Measurements from ENCODE around the gene ZNF37A.

The ZNF37A gene

GRCh38 chr10:38102880-38103279 is 8.7 kb downstream of the ZNF37A start:
- Histone ChIP-seq H3K27me3 (replicated peaks; ENCODE audit: control insufficient read depth, insufficient read depth, low read length) (no peaks in the 10 kb centered on the region), H3K4me3 (replicated peaks; ENCODE audit: low read depth, low read length) (no peak overlapping the region), H3K36me3 (ENCODE audit: control insufficient read depth, insufficient read depth, low read length) (peaks cover 2% of the 10 kb centered on the region)
- DNase-seq (ENCODE audit: extremely low read depth, insufficient read length) = no peak
- TF ChIP-seq, protein P1, sequence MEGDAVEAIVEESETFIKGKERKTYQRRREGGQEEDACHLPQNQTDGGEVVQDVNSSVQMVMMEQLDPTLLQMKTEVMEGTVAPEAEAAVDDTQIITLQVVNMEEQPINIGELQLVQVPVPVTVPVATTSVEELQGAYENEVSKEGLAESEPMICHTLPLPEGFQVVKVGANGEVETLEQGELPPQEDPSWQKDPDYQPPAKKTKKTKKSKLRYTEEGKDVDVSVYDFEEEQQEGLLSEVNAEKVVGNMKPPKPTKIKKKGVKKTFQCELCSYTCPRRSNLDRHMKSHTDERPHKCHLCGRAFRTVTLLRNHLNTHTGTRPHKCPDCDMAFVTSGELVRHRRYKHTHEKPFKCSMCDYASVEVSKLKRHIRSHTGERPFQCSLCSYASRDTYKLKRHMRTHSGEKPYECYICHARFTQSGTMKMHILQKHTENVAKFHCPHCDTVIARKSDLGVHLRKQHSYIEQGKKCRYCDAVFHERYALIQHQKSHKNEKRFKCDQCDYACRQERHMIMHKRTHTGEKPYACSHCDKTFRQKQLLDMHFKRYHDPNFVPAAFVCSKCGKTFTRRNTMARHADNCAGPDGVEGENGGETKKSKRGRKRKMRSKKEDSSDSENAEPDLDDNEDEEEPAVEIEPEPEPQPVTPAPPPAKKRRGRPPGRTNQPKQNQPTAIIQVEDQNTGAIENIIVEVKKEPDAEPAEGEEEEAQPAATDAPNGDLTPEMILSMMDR (IDR thresholded peaks at IDR 0.05; ENCODE audit: insufficient read depth, low read length, poor library complexity, severe bottlenecking) = no peak

GRCh38 chr10:38103756-38104155 is 9.6 kb downstream of the ZNF37A start:
- H3K36me3 ChIP-seq (ENCODE audit: control insufficient read depth, insufficient read depth, low read length) = peaks cover 2% of the 10 kb centered on the region
- TF ChIP-seq, protein P1 (IDR thresholded peaks at IDR 0.05; ENCODE audit: insufficient read depth, low read length, poor library complexity, severe bottlenecking) = no peak
- DNase-seq (ENCODE audit: extremely low read depth, insufficient read length) = no peak
- no peak overlapping the region for H3K4me3 ChIP-seq (replicated peaks; ENCODE audit: low read depth, low read length)
- H3K27me3 ChIP-seq (replicated peaks; ENCODE audit: control insufficient read depth, insufficient read depth, low read length) = no peaks in the 10 kb centered on the region

- no peak for DNase-seq (ENCODE audit: extremely low read depth, insufficient read length)
- peaks cover 7% of the 10 kb centered on the region for H3K36me3 ChIP-seq (ENCODE audit: control insufficient read depth, insufficient read depth, low read length)
- H3K27me3 ChIP-seq (replicated peaks; ENCODE audit: control insufficient read depth, insufficient read depth, low read length) = no peaks in the 10 kb centered on the region
- TF ChIP-seq, protein P1 (IDR thresholded peaks at IDR 0.05; ENCODE audit: insufficient read depth, low read length, poor library complexity, severe bottlenecking) = no peak
- no peak overlapping the region for H3K4me3 ChIP-seq (replicated peaks; ENCODE audit: low read depth, low read length)
Measured at GRCh38 chr10:38112159-38112558, 18.0 kb downstream of the ZNF37A start.

DNA sequence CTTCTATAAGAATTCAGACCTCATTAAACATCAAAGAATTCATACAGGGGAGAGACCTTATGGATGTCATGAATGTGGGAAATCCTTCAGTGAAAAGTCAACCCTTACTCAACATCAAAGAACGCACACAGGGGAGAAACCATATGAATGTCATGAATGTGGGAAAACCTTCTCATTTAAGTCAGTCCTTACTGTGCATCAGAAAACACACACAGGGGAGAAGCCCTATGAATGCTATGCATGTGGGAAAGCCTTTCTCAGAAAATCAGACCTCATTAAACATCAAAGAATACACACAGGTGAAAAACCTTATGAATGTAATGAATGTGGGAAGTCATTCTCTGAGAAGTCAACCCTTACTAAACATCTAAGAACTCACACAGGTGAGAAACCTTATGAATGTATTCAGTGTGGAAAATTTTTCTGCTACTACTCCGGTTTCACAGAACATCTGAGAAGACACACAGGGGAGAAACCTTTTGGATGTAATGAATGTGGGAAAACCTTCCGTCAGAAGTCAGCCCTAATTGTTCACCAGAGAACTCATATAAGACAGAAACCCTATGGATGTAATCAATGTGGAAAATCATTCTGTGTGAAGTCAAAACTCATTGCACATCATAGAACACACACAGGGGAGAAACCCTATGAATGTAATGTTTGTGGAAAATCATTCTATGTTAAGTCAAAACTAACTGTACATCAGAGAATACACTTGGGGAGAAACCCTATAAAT is 24.1 kb downstream of the ZNF37A start:
- TF ChIP-seq, protein P1 (IDR thresholded peaks at IDR 0.05; ENCODE audit: insufficient read depth, low read length, poor library complexity, severe bottlenecking) = no peak
- no peak for DNase-seq (ENCODE audit: extremely low read depth, insufficient read length)

GRCh38 chr10:38119038-38119437 is 24.9 kb downstream of the ZNF37A start:
- no peaks in the 10 kb centered on the region for H3K27me3 ChIP-seq (replicated peaks; ENCODE audit: control insufficient read depth, insufficient read depth, low read length)
- peaks cover 7% of the 10 kb centered on the region for H3K36me3 ChIP-seq (ENCODE audit: control insufficient read depth, insufficient read depth, low read length)
- no peak overlapping the region for H3K4me3 ChIP-seq (replicated peaks; ENCODE audit: low read depth, low read length)
- TF ChIP-seq, protein P1 (IDR thresholded peaks at IDR 0.05; ENCODE audit: insufficient read depth, low read length, poor library complexity, severe bottlenecking) = no peak
- no peak for DNase-seq (ENCODE audit: extremely low read depth, insufficient read length)

More for the DNA sequence above, 24.1 kb downstream of the ZNF37A start:
- Histone ChIP-seq H3K27me3 (replicated peaks; ENCODE audit: control insufficient read depth, insufficient read depth, low read length) (no peaks in the 10 kb centered on the region), H3K4me3 (replicated peaks; ENCODE audit: low read depth, low read length) (no peak overlapping the region), H3K36me3 (ENCODE audit: control insufficient read depth, insufficient read depth, low read length) (peaks cover 7% of the 10 kb centered on the region)

All from GM06990 (cell line).